ENCODE results near the gene RREB1.
A peak's percentile ranks its signal among the peaks of the same experiment; 100 is the strongest.

The RREB1 gene

DNA sequence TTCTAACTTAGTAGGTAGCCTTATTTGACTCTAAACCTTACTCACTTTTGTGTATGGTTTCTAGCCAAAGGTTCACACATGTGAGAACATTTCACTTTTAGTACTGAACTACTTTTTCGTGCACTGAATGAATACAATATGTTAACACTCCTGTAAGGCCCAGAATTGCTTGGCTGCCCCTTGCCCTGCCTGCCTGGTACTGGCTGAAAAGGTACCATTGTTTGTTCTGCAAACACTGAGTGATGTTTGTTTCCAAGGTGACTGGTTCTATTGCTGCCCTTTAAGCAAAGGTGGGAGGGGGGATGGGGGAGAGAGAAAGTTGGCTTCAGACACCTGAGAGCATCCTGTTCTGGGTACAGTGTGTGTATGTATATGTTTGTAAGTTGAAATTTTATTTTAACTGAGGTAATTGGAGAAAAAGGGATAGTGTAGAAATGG lies 31.2 kb downstream of the RREB1 start:
- H3K27ac ChIP-seq: peak overlapping the region in 1 of 2 donors; percentile 18
- H3K4me3 ChIP-seq: no peak overlapping the region
- no peak for TF ChIP-seq CTCF (IDR thresholded peaks at IDR 0.05)
- no peak for DNase-seq (ENCODE audit: low spot score)

- H3K4me3 ChIP-seq: peak overlapping the region; percentile 77
- no peak for TF ChIP-seq CTCF (IDR thresholded peaks at IDR 0.05)
- no peak overlapping the region for H3K27ac ChIP-seq
- no peak for DNase-seq (ENCODE audit: low spot score)
Observed at GRCh38 chr6:7139835-7140470, 32.2 kb downstream of the RREB1 start.

GRCh38 chr6:7140631-7141378 lies 33.0 kb downstream of the RREB1 start:
- no peak for TF ChIP-seq CTCF (IDR thresholded peaks at IDR 0.05)
- H3K27ac ChIP-seq: peak overlapping the region; percentile 92 to 95
- peak overlapping the region; percentile 77 for H3K4me3 ChIP-seq
- peak; percentile 96 for DNase-seq (ENCODE audit: low spot score)

- Histone ChIP-seq H3K4me3 (no peak overlapping the region), H3K27ac (peak overlapping the region; percentile 92 to 95)
- DNase-seq (ENCODE audit: low spot score): no peak
Observed at GRCh38 chr6:7142228-7142801, 34.6 kb downstream of the RREB1 start.

DNA sequence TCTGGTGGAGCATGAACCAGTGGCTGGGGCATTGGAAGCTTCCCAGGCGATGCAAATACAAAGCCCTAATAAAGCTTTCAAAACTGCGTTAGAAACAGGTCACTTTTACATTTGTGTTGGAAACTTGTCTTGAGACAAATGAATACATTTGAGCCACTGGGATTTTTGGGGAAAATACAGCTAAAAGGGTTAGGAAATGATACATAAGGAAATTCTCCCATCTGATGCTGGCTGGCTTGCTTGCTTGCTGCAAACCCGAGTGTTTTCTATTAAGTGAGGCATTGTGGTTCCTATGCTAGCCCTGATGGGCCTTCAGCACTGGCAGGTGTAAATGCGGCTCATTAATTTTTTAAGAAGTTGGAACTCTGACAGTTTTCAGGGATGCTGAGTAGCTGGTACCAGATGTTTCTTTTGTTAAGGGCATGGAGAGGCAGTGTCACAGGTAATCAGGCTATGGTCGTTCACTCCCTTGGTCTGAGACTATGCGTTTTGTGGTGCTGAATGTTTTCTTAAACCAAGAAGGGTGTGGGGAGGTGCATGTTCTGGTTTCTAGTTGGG lies 35.2 kb downstream of the RREB1 start:
- Histone ChIP-seq H3K4me3 (no peak overlapping the region), H3K27ac (peak overlapping the region in 1 of 2 donors; percentile 95)
- no peak for TF ChIP-seq CTCF (IDR thresholded peaks at IDR 0.05)
- no peak for DNase-seq (ENCODE audit: low spot score)

More at GRCh38 chr6:7142228-7142801, 34.6 kb downstream of the RREB1 start:
- TF ChIP-seq CTCF (IDR thresholded peaks at IDR 0.05): no peak

- no peak for DNase-seq (ENCODE audit: low spot score)
- no peak overlapping the region for H3K27ac ChIP-seq
Observed at GRCh38 chr6:7143476-7143974, 35.8 kb downstream of the RREB1 start.

More at GRCh38 chr6:7143476-7143974, 35.8 kb downstream of the RREB1 start:
- no peak for TF ChIP-seq CTCF (IDR thresholded peaks at IDR 0.05)
- no peak overlapping the region for H3K4me3 ChIP-seq
